Upper lobe of right lung (tissue), 1 donor: ENCODE results near the gene SUSD3. TPM values are rescaled to one million over a fixed set of nuclear protein-coding genes. Genes with fewer than 3 reads are reported as not detected.

Source experiments
- ATAC-seq: fragments of 200-7000 bp; cut with Tn5 transposase; one replicate; pipeline ENCODE4 v1.9.1; 2020; ENCODE audit warnings: mild to moderate bottlenecking, moderate library complexity
- DNase-seq: peaks from one replicate; pipeline ENCODE4 v3.0.0-alpha.2; 2020
- H3K27ac ChIP-seq: fragments of 200-600 bp; one replicate; pipeline ENCODE4 v1.8.0; 2022
- H3K27me3 ChIP-seq: fragments of 200-600 bp; one replicate; pipeline ENCODE4 v1.8.0; 2022; ENCODE audit warnings: mild to moderate bottlenecking
- H3K36me3 ChIP-seq: fragments of 200-600 bp; one replicate; pipeline ENCODE4 v1.8.0; 2022
- H3K4me1 ChIP-seq: fragments of 200-600 bp; one replicate; pipeline ENCODE4 v1.8.0; 2022
- H3K4me3 ChIP-seq: fragments of 200-600 bp; one replicate; pipeline ENCODE4 v1.8.0; 2022; ENCODE audit warnings: mild to moderate bottlenecking
- H3K9me3 ChIP-seq: fragments of 200-600 bp; one replicate; pipeline ENCODE4 v1.8.0; 2022
- CTCF ChIP-seq: fragments of 200-600 bp; IDR thresholded peaks from one replicate; pipeline ENCODE4 v1.8.0; 2022; ENCODE audit warnings: antibody characterized with exemption
- intact Hi-C: fragments of 100-400 bp; cut with DNase I; formaldehyde crosslinking; loops from one replicate; pipeline ENCODE4 v1.11.0; 2022
- total RNA-seq: library from RNA; stranded (reverse); fragmentation: NEBNext Ultra II Directional; extraction: Animal tissue kit (Norgen Biotek cat#: 25700); gene quantifications from one replicate; pipeline ENCODE4 v1.2.1, GENCODE V29; 2021
- donor health status: DM: no; HTN: yes; CAD: no; lungs with severe emphysema.

SUSD3 gene
- total RNA-seq, 1 donor from 2014 or later: 4.8 TPM

GRCh38 chr9:93048566-93049448 is 9.7 kb upstream of the SUSD3 start:
- peaks cover 11% of the 10 kb centered on the region for H3K4me1 ChIP-seq
- H3K27me3 ChIP-seq: no peaks in the 10 kb centered on the region
- DNase-seq (no peak), ATAC-seq (no peak)
- H3K9me3 ChIP-seq: no peaks in the 10 kb centered on the region
- intact Hi-C loops: no loop called here
- H3K4me3 ChIP-seq: no peak overlapping the region
- H3K27ac ChIP-seq: no peak overlapping the region
- TF ChIP-seq CTCF: no peak
- no peaks in the 10 kb centered on the region for H3K36me3 ChIP-seq

GRCh38 chr9:93049491-93049890 is 9.0 kb upstream of the SUSD3 start:
- Histone ChIP-seq H3K27me3 (no peaks in the 10 kb centered on the region), H3K27ac (no peak overlapping the region), H3K36me3 (no peaks in the 10 kb centered on the region), H3K9me3 (no peaks in the 10 kb centered on the region), H3K4me3 (no peak overlapping the region), H3K4me1 (peaks cover 14% of the 10 kb centered on the region)
- intact Hi-C loops: no loop called here
- DNase-seq (no peak), ATAC-seq (no peak)
- TF ChIP-seq CTCF: no peak

GRCh38 chr9:93050231-93050630 is 8.3 kb upstream of the SUSD3 start:
- intact Hi-C loops: no loop called here
- ATAC-seq: no peak
- no peak for DNase-seq
- H3K36me3 ChIP-seq: no peaks in the 10 kb centered on the region
- H3K9me3 ChIP-seq: no peaks in the 10 kb centered on the region
- no peak for TF ChIP-seq CTCF
- no peak overlapping the region for H3K27ac ChIP-seq
- peaks cover 14% of the 10 kb centered on the region for H3K4me1 ChIP-seq
- no peaks in the 10 kb centered on the region for H3K27me3 ChIP-seq
- no peak overlapping the region for H3K4me3 ChIP-seq

- intact Hi-C loops: no loop called here
- no peaks in the 10 kb centered on the region for H3K36me3 ChIP-seq
- H3K27me3 ChIP-seq: no peaks in the 10 kb centered on the region
- TF ChIP-seq CTCF: no peak
- no peak for DNase-seq
- peaks cover 14% of the 10 kb centered on the region for H3K4me1 ChIP-seq
- H3K4me3 ChIP-seq: no peak overlapping the region
- peak overlapping the region; percentile 72 for H3K27ac ChIP-seq
- no peaks in the 10 kb centered on the region for H3K9me3 ChIP-seq
- peak; percentile 83 for ATAC-seq
Measured at GRCh38 chr9:93051680-93052089, 6.8 kb upstream of the SUSD3 start.

GRCh38 chr9:93052791-93053540 is 5.5 kb upstream of the SUSD3 start:
- intact Hi-C loops: no loop called here
- peak overlapping the region; percentile 72 for H3K27ac ChIP-seq
- H3K4me3 ChIP-seq: no peak overlapping the region
- H3K9me3 ChIP-seq: no peaks in the 10 kb centered on the region
- no peak for TF ChIP-seq CTCF
- no peaks in the 10 kb centered on the region for H3K36me3 ChIP-seq
- peaks cover 14% of the 10 kb centered on the region for H3K4me1 ChIP-seq
- peak; percentile 2 for ATAC-seq
- no peaks in the 10 kb centered on the region for H3K27me3 ChIP-seq
- no peak for DNase-seq
